ENCODE data around the gene KIF21A.

GRCh38 chr12:39368096-39368495 lies 74.8 kb downstream of the KIF21A start:
- TF ChIP-seq POLR2A (IDR thresholded peaks at IDR 0.05) (no peak), CTCF (IDR thresholded peaks at IDR 0.05) (no peak)
